ENCODE measurements around the gene TRAPPC2L. TPM values are rescaled to one million over a fixed set of nuclear protein-coding genes. Genes with fewer than 3 reads are reported as not detected.

Gene TRAPPC2L
- total RNA-seq, 6 donors from 2014 or later = 10.9 to 62.5 (median 32.4) TPM

DNA sequence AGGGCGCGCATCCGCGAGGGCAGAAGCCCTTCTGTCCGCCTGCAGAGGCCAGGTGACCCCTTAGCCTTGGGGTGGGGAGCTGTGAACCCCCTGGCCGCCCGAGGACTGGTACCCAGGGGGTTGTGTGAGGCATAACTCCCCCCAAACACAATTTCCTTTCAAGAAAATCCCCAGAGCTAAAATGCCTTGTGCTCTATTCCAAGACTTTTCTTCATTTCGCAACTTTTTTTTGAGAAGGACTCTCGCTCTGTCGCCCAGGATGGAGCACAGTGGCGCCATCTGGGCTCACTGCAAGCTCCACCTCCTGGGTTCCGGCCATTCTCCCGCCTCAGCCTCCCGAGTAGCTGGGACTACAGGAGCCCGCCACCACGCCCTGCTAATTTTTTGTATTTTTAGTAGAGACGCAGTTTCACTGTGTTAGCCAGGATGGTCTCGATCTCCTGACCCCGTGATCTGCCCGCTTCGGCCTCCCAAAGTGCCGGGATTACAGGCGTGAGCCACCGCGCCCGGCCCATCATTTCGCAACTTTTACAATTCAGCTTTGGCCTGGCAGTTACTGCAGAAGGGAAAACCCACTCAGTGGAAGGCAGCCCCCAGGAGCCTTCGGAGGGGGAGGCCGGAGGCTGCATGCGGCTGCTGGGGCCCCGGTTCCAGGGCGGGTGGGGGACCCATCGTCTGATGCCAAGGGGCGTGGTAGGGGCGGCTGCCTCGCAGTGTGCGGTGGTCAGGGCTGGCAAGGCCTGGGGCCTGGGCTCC, 44.2 kb upstream of the TRAPPC2L start:
- peaks cover 0 to 22% (median 12%) of the 10 kb centered on the region in 4 donors for H3K36me3 ChIP-seq
- peaks cover 26 to 37% (median 32%) of the 10 kb centered on the region in 4 donors for H3K4me1 ChIP-seq
- WGBS, 2 donors = 34 to 39% methylated on average over 31 to 37 of the region's 37 CpGs
- peak; percentile 73 to 84 for DNase-seq
- H3K27me3 ChIP-seq = no peaks in the 10 kb centered on the region
- TF ChIP-seq CTCF (IDR thresholded peaks at IDR 0.05) (peak in 1 of 6 experiments; percentile 9), POLR2A (IDR thresholded peaks at IDR 0.05) (no peak), POLR2AphosphoS5 (IDR thresholded peaks at IDR 0.05) (peak in 1 of 2 donors; percentile 5), EP300 (IDR thresholded peaks at IDR 0.05) (no peak)
- ATAC-seq (ENCODE audit: low FRiP score in 2 of 2) = peak in 1 of 2 donors; percentile 21
- no peaks in the 10 kb centered on the region for H3K9me3 ChIP-seq
- H3K4me3 ChIP-seq = peak overlapping the region; percentile 59 to 97 (median 80)
- H3K27ac ChIP-seq = peak overlapping the region; percentile 90 to 93 (median 92)

- ATAC-seq (ENCODE audit: low FRiP score in 2 of 2) (no peak), DNase-seq (peak in 1 of 2 donors; percentile 56)
- H3K27ac ChIP-seq = peak overlapping the region in 3 of 4 donors; percentile 90 to 92 (median 92)
- H3K4me3 ChIP-seq = peak overlapping the region in 1 of 4 donors; percentile 92
- H3K4me1 ChIP-seq = peaks cover 26 to 37% (median 32%) of the 10 kb centered on the region in 4 donors
- no peaks in the 10 kb centered on the region for H3K9me3 ChIP-seq
- no peak for TF ChIP-seq EP300 (IDR thresholded peaks at IDR 0.05)
- no peak for TF ChIP-seq POLR2A (IDR thresholded peaks at IDR 0.05)
- no peak for TF ChIP-seq POLR2AphosphoS5 (IDR thresholded peaks at IDR 0.05)
- TF ChIP-seq CTCF (IDR thresholded peaks at IDR 0.05) = no peak
- H3K36me3 ChIP-seq = peaks cover 0 to 17% (median 9%) of the 10 kb centered on the region in 4 donors
- no peaks in the 10 kb centered on the region for H3K27me3 ChIP-seq
- 68 to 69% methylated on average over 17 to 26 of the region's 26 CpGs for WGBS, 2 donors
Observed at GRCh38 chr16:88813269-88814143, 43.4 kb upstream of the TRAPPC2L start.

GRCh38 chr16:88814144-88814502, 42.8 kb upstream of the TRAPPC2L start:
- 89 to 91% methylated on average over 13 of the region's 13 CpGs for WGBS, 2 donors
- DNase-seq (peak in 1 of 2 donors; percentile 51), ATAC-seq (ENCODE audit: low FRiP score in 2 of 2) (no peak)
- TF ChIP-seq POLR2AphosphoS5 (IDR thresholded peaks at IDR 0.05) (no peak), CTCF (IDR thresholded peaks at IDR 0.05) (no peak), EP300 (IDR thresholded peaks at IDR 0.05) (no peak), POLR2A (IDR thresholded peaks at IDR 0.05) (no peak)
- no peak overlapping the region for H3K4me3 ChIP-seq
- H3K27ac ChIP-seq = no peak overlapping the region
- H3K4me1 ChIP-seq = peaks cover 26 to 37% (median 32%) of the 10 kb centered on the region in 4 donors
- no peaks in the 10 kb centered on the region for H3K27me3 ChIP-seq
- peaks cover 0 to 10% (median 5%) of the 10 kb centered on the region in 4 donors for H3K36me3 ChIP-seq
- no peaks in the 10 kb centered on the region for H3K9me3 ChIP-seq

GRCh38 chr16:88815227-88815626, 41.7 kb upstream of the TRAPPC2L start:
- WGBS, 2 donors = 93% methylated on average over 10 of the region's 10 CpGs; no CpG with 5 or more reads in 1 of the 2 donors
- Histone ChIP-seq H3K27me3 (no peaks in the 10 kb centered on the region), H3K4me3 (no peak overlapping the region), H3K9me3 (no peaks in the 10 kb centered on the region), H3K27ac (no peak overlapping the region), H3K36me3 (peaks cover 0 to 6% (median 1%) of the 10 kb centered on the region in 4 donors), H3K4me1 (peaks cover 19 to 26% (median 24%) of the 10 kb centered on the region in 4 donors)
- no peak for ATAC-seq (ENCODE audit: low FRiP score in 2 of 2)
- no peak for TF ChIP-seq EP300 (IDR thresholded peaks at IDR 0.05)
- no peak for TF ChIP-seq POLR2AphosphoS5 (IDR thresholded peaks at IDR 0.05)
- no peak for TF ChIP-seq CTCF (IDR thresholded peaks at IDR 0.05)
- no peak for TF ChIP-seq POLR2A (IDR thresholded peaks at IDR 0.05)
- peak in 1 of 2 donors; percentile 48 for DNase-seq

All from upper lobe of left lung (tissue), 6 donors.